Measurements from ENCODE around the gene GLDC.

The GLDC gene

DNA sequence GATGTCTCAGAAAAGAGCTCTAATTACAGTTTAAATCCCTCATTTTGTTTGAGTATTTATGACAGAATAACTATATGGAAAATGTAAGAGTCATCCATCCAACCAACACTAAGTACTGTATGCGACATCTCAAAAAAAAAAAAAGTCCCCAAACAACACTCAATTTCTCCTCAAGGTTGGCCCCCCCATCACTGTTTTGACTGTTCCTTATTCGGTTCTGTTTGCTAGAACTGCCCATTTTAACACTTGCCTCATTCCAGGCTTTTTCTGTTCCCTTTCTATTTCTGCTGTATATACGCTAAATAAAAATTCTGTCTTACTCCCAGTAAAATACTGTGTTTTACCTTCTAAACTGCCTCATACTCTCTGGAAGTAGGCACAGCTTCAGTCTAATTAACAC, 25.2 kb downstream of the GLDC start:
- DNase-seq (ENCODE audit: low spot score), result no peak

DNA sequence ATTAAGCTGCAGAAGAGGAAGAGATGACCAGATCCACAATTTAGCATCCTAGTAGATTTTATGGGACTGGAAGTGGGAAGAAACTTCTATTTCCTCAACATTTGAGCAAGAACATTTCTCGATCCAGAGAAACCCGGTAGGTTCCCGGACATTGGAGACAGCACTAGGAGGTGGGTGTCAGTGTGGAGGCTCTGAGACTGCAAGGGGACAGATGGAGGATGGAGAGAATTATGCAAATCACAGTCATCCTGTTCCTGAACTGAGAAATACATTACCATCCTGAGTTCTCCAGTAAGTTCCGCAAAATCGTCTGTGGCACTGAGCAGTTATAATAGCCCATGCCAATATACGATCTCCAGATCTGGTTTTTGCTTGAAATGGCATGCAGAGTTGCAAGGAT, 25.6 kb downstream of the GLDC start:
- no peak for DNase-seq (ENCODE audit: low spot score)

DNA sequence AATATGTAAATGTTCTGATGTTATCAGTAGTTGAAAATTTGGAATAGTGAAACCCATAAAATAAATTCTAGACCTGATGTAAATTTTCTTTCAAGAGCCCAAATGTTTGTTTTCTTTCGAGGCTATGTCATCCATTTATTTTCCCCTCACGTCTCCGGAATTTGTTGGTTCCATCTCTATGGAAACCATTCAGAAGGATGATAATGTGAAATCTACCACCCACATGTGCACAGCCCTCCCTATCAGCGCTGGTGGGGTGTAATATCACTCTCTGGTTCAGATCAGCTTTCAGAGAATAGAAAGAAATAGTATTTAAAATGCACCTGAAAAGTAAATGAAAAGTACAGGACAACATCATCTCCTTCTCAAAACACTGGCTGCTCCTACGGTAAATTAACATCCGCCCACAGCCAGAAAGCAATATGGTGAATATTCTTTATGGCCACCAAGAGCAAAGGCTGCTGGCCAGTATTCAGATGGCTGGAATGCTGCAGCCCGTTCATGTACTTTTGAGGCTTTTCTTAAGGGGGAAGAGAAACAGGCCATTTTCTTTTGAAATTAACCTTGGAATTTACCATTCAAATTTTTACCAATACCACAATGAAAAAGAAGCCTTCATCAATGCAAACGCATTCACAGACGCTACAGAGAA, 28.5 kb downstream of the GLDC start:
- no peak for DNase-seq (ENCODE audit: low spot score)

DNA sequence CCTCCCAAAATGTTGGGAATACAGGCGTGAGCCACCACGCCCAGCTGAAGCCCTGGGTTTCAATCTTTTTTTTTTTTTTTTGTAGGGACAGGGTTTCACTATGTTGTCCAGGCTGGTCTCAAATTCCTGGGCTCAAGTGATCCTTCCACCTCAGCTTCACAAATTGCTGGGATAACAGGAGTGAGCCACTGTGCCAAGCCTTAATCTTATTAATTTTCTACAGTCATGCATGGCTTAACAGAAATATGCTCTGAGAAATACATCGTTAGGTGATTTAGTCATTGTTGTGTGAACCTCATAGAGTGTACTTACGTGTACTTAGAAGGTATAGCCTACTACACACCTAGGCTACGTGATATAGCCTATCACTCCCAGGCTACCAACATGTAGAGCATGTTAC, 31.0 kb downstream of the GLDC start:
- no peak for DNase-seq (ENCODE audit: low spot score)

DNA sequence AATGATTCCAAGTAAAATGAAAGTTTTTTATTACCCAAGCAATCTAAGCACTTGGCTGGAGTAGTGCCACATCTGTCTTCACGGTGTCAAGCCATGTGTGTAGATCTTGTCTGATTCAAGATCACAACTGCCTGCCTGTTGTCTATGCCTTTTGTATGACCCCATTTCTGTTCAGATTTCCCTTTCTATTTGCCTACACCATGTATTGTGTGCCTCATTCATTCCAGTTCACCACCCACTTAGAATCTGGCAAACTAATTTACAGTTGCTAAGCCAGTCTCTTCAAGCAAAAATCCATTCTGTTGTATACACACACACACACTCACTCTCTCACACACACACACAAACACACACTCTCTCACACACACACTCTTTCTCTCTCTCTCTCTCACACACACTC, 33.7 kb downstream of the GLDC start:
- DNase-seq (ENCODE audit: low spot score), result no peak

DNA sequence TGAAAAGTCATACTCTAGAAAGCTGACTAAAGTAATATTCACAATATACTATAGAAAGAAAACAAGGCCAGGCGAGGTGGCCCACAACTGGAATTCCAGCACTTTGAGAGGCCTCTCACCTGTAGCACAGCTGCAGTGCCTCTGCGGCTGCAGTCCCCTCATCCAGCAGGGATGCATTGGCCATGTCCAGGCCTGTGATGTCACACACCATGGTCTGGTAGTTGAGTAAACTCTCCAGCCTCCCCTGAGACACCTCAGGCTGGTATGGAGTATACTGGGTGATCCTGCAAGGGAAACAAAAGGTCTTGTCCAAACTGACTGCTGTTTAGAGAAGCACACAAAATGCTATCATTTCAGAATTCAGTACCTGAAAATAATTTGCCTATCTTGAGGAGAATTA, 35.5 kb downstream of the GLDC start:
- DNase-seq (ENCODE audit: low spot score), result no peak

DNA sequence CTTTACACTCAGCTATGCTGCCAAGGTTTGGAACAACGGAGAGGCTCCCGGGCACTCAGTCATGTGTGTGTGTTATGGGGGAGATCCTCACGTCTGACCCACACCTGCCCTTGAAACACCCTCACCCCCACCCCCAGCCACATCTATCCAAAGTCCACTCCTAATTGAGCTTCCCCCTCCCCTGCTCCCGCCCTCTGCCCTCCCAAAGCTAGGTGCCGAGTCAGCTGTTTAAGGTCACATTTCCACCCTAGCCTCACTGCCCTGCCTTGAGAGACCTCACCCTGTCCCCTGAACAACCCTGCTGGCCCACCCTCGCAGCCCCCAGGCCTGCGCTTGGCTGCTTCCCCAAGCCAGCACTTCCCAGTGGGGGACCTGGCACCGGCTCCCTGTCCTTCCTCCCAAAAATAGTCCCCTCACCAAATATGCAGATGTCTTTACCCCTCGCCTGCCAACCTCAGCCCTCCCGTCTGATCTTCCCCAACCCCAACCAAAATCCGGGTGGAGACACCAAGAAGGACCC, 36.0 kb downstream of the GLDC start:
- DNase-seq (ENCODE audit: low spot score), result no peak

DNA sequence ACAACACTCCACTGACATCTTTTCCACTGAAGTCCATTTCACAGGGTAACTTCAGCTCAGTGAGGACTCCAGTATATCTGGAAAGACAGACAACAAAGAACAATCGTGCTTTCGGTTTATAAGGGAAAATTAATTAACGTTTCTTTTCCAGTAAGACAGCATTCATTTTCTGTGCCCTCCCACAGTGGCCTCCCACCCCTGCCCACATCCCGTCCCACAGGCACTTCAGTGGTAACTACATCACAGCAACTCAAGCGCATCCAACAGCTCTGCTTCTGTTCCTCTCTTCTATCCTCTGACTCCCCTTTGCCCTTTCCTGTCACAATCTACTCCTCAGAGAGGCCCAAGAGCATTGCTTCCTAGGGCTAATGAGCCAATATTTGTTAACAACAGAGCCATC, 40.3 kb downstream of the GLDC start:
- no peak for DNase-seq (ENCODE audit: low spot score)

DNA sequence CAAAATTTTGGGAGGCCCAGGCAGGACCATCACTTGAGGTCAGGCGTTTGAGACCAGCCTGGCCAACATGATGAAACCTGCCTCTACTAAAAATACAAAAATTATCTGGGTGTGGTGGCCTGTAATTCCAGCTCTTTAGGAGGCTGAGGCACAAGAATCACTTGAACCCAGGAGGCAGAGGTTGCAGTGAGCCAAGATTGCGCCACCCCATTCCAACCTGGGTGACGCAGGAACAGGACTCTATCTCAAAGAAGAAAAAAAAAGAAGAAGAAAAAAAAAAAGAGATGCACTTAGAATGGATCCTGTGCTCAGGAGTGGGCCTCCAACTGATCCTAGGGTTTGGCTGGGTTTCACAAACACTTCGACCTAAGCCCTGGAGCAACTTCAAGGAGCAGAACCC, 45.1 kb downstream of the GLDC start:
- DNase-seq (ENCODE audit: low spot score), result no peak

DNA sequence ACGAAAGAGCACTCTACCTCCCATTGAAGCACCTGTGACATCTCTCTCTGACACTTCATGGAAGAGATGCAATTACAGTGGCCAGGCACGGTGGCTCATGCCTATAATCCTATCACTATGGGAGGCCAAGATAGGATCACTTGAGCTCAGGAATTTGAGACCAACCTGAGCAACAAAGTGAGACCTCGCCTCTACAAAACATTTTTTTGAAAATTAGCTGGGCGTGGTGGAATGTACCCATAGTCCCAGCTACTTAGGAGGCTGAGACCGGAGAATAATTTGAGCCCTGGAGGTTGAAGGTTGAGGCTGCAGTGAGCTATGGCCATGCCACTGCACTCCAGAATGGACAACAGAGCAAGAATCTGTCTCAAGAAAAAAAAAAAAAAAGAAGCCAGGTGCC, 45.5 kb downstream of the GLDC start:
- DNase-seq (ENCODE audit: low spot score), result no peak

DNA sequence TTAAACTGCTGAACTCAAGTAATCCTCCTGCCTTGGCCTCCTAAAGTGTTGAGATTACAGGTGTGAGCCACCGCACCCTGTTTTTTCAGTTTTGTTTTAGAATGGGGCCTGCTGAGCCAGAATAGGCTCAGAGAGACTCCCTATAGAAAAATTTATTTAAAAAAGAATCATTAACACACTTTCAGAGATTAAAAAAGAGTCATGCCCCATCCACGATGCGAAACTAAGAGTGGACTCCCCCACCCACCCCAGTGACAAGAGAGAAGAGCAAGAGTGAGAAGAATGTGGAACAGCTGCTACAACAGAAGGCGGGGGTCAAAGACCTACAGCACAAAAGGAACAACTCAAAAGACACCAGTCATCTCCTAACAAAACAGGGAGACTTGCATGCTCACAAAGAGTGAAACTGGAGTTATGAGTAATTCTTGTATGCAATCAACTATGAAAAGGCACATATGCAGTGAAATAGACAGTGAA, 47.2 kb downstream of the GLDC start:
- DNase-seq (ENCODE audit: low spot score), result no peak

DNA sequence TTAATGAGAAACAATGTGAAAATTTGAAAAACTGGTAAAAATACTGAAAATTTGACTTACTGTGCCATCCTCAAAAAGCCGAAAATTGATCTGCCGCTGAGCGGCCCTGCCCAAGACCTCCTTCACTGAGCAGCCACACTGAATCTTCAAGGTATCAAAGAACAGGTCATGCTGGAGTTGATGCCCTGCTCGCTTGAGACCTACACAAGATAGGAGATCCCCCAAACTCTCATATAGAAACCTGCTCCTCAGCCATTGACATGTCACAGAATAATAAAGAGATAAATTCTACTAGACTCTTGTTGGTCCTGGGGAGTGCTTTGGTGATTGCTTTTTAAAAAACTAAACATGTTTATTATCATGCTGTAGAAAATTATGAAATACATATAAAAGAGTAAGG, 52.7 kb downstream of the GLDC start:
- DNase-seq (ENCODE audit: low spot score), result no peak

DNA sequence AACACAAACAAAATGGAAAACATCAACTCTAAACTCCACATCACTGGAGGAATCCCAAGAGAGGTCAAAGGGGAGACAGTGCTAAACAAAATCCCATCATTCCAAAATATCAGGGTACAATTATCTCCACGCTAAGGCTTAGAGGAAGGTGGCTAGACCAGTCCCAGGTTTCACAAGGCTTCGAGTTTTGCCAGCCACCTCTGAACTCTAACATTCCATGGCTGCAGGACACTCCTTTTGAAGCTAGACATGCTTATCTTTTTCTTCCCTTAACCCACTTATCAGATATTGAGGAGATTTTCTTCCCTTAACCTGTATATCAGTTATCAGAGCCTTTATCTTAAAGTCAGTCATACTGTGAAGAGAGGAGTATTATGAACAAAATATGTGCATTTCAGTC, 53.3 kb downstream of the GLDC start:
- no peak for DNase-seq (ENCODE audit: low spot score)

DNA sequence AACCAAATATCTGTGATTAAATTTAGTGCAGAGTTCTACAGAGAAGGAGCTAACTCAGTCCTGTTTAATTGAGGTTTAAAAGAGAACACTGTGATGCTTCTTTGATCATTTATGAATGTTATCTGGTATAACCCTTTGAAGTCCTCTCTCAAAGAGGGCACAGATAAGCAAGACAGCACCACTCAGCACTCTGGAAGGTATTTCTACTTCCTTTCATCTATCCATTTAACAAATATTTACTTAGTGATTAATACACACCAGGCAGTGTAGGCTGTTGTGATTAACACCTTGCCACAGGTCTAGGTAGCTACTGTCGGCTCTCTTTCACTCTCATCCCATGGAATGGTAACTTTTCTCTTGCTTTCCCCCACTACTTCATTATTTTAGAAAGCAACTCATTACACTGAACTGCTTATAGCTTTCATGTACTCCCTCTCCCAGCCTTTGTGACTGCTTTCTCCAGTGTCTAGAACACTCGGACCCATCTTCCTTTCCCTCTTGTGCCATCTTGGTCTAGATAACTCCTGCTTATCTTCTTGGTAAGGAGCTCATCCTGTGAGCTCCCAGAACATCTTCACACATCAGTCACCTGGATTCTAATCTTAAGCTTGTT, 54.7 kb downstream of the GLDC start:
- no peak for DNase-seq (ENCODE audit: low spot score)

DNA sequence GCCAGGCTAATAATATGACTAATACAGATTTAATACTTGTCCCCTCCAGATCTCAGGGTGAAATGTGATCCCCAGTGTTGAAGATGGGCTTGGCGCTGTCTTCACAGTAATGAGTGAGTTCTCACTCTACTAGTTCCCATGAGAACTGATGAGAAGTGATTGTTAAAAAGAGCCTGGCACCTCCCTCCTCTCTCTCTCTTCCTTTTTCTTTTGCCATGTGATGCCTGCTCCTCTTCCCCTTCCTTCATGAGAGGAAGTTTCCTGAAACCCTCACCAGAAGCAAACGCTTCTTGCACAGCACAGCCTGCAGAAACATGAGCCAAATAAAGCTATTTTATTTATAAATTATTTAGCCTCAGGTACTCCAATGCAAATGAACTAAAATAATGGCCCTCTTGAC, 55.2 kb downstream of the GLDC start:
- DNase-seq (ENCODE audit: low spot score), result no peak

DNA sequence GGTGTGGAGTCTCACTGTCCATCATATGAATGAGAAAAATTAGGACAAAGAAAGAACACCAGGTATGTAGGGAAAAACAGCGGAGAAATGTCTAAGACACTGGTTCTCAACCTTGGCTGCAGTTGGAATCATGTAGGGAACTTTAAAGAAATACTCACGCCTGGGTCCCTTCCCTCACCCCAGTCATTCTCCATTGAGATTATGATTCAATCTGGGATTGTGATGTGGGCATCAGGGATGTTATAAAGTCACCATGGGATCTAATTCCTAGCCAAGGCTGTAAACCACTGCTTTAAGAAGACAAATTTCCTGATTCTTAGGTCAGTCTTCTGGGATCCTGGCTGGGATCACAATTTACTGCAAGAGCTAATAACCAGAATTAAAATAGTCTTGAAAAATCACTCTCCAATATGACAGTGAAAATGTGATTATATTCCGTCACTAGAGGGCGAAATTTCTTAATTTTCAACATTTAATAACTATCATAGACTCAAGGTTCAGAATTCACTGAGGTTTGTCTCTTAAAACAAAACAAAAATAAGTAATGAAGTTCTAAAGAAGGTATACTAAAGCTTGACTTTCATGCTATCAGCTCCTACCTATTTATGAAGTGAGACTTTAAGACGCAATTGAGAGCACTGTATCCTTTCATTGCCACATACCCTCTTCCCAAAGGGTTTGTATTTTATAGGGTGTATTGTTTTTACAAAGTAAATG, 60.5 kb downstream of the GLDC start:
- DNase-seq (ENCODE audit: low spot score), result no peak

DNA sequence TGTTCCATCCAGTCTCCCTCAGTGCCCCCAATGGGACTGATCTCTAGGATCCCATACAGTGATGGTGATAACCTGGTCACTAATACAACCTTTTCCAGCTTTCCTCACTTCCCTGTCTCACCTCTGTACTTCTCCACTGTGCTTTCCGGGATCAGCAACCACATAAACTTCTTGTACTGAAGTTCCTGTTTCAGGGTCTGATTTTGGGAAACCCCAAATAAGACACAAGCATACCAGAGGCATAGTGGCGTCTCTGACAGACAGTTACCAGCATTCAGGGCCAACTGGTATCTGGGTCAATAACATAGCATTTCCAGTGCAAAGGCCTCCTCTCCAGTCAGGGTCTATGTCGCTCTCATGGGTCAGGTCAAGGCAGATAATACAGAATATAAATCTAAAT, 64.3 kb downstream of the GLDC start:
- DNase-seq (ENCODE audit: low spot score), result no peak

DNA sequence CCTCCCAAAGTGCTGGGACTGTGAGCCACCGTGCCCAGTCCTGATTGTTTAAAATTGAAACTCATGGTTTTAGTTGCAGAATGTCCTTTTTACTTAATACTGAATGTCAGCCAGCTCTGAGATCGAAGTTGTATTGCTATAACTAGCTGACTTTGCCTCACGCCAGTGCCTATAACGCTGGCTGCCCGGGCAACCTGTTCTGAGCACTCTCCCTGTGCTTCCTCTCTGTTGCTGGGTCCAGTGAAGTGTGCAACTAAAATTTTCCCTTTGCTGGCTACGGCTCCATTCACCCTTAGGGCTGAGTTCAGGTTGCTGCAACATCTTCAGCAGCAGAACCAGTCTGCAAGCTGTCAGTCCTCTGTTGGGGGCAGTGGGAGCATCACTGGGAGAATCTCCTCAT, 65.9 kb downstream of the GLDC start:
- no peak for DNase-seq (ENCODE audit: low spot score)

DNA sequence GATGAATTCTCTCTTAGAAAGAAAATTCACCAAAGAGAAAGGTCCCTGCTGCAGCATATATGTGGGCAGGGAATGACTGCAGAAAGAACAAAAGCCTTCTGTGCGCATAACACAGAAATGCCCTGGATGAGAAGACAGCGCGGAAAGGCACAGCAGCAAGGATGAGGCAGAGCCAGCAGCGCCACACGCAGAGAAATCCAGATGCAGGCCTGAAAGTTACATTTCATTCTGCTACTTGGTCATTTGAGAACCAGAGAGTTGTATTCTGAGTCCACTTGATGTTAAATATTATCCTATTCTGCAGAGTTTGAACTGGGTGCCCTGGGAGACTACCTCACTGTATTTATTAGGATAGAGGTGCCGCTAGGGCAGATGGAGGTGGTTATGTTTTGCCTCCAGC, 68.5 kb downstream of the GLDC start:
- DNase-seq (ENCODE audit: low spot score), result no peak

DNA sequence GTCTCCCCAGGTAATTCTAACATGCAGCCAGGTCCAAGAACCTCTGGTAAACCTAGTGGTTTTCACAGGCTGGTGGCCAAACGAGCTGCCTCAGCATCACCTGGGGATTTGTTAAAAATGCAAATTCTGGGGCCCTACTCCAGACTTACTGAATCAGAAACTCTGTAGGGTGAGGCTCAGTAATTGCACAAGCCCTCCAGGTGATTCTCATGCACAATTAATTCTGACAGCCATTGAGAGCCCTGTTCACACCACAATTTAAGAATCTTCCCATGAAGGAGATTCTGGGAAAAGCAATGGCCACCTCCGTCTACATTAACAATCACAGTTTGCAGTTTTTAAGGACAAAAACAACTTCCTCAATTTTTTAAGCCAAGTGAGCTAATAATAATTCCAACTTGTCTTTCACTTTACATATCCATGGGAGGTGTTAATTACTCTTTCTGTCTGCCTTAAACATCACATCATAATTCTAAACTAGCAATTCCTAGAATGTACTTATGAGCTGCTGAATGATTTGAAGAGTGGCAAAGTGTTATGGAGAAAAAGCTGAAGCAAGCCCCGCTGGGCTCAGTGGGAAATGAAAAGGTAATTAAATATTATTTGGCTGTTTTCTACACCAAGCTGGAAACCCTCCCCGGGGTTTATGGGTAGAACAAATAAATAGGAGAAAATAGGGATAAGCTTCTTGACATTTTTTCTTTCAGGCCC, 70.0 kb downstream of the GLDC start:
- DNase-seq (ENCODE audit: low spot score), result no peak

DNA sequence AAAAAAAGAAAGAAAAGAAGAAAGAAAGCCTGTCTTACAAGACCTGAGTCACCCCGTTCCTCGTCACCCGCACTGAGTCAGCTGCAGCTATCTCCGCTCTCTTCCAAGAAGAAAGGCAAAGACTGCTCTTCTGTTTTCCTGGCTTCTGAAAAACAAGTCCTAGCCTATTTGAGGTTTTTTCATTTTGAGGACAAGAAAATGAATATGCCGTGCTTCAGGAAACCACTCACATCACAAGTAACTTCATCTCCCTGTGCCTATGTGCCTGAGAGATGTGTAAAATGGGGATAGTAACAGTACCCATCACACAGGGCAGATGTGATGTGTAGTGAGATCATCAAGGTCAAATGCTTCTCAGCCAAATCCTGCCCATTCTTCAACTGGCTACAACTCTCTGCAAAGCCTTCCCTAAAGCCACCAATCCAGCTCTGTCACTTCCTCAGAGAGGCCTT, 78.4 kb downstream of the GLDC start:
- DNase-seq (ENCODE audit: low spot score), result no peak

DNA sequence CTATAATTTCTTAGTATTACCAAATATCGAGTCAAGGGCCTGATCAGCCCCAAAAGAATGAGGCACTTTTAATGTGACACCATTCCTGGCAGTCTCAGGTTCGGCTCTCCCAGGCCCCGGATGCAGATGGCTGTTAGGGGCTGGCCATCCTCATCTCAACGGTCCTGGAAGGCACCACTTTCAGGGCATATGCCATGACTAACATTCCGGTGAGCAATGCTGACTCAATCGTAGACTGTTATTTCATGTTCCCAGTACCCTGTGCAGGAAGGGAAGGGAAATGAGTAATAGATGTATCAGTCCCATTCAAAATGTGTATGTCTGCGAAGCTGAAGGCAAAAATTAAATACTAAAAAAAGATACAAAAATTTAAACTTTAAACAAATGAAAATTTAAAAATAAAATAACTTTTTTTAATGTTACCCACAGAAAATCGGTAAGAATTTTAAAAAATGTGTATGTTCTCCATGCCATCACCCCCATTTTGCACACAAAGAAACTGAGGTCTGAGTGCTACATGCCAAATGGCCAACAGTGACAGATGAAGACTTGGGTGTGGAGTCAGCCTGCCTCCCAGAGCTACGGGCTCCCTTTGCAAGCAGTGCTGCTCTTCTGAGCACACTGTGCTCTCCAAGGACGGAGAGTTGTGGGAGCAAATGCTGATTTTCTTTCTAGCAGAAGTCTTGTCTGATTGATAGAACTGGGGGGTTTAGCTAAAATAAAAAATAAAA, 79.0 kb downstream of the GLDC start:
- DNase-seq (ENCODE audit: low spot score), result no peak

Data from D341Med (cell line).